NOMO-1 treated with DMSO at 0.1 percent for 48 hours (cell line): ENCODE measurements around the gene ZNF324B.
A peak's percentile ranks its signal among the peaks of the same experiment; 100 is the strongest.
"Not testable (repeated sequence)": the region's sequence is repeated elsewhere in the genome, so short reads cannot be mapped to it uniquely, and the experiment has no call there.

Experiments
- DNase-seq: peaks from one replicate; lab custom pipeline; 2025; ENCODE audit not compliant: unreplicated experiment; lab: John Stamatoyannopoulos, UW

The ZNF324B gene

GRCh38 chr19:58453743-58454142, 2.3 kb downstream of the ZNF324B start:
- DNase-seq: no peak

DNA sequence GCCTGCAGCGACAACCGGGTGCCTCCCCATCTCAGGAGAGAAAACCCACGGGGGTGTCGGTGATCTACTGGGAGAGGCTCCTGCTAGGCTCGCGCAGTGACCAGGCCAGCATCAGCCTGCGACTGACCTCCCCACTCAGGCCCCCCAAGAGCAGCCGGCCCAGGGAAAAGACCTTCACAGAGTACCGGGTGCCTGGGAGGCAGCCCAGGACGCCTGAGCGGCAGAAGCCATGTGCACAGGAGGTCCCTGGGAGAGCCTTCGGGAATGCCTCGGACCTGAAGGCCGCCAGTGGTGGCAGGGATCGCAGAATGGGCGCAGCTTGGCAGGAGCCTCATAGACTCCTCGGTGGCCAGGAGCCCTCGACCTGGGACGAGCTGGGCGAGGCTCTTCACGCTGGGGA, 3.9 kb downstream of the ZNF324B start:
- DNase-seq: no peak

GRCh38 chr19:58456111-58456510, 4.7 kb downstream of the ZNF324B start:
- no peak for DNase-seq

DNA sequence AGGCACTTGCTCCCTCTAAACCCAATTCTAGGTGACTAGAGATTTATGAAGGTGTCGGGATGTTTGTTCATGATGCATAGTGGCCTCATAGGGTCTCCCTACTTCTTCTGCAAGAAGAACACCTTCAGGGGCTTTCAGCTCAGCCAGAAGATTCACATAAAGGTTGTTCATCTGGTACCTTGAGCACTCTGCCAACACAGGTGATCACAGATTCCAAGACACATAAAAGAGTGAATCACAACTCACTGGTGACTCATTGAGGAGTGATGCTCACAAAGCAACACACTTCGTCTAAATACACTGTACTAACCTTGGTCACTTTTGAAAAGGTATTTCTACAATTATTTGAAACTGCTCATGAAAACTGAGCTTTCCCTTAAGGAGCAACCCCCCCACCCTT, 8.6 kb downstream of the ZNF324B start:
- DNase-seq: no peak

GRCh38 chr19:58466089-58466759, 14.8 kb downstream of the ZNF324B start:
- DNase-seq: no peak

- DNase-seq: peak; percentile 95
Measured at GRCh38 chr19:58466760-58467589, 15.6 kb downstream of the ZNF324B start, which contains the start of gene ZNF324. Gene ZNF324 (plus strand): TSS chr19:58467080. CDS start chr19:58469186, 2,106 bp downstream.

DNA sequence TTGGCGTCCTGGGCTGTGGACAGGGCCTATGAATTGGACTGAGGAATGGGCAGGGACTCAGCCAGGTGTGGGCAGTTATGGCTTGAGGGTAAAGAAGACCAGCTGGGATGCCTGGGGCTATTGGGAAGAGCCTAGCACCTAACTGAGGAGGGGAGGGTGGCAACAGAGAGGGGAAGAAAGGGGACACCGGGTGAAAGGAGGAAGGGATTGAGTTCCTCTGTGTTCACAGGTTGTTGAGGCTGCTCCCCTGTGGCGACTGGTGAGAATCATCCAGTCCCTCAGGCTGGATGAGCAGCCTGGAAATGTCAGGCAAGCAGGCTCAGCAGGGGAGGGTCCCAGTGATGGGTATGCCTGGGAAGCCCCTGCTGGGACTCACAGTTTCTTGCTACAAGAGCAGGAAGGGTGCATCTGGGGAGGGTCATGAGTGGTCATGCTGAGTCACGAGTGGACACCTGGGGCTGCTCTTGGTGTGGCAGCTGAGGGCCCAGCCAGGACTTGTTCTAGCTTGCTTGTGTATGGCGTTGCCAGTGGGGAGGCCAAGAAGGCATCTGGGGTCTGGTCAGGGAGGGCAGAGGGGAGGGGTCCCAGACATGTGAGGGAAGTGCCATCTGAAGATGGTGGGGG, 16.9 kb downstream of the ZNF324B start:
- no peak for DNase-seq

GRCh38 chr19:58469241-58470013, 18.0 kb downstream of the ZNF324B start:
- no peak for DNase-seq

GRCh38 chr19:58470837-58471543, 19.6 kb downstream of the ZNF324B start:
- DNase-seq: not testable (repeated sequence)

- DNase-seq: no peak
Measured at GRCh38 chr19:58471736-58472135, 20.3 kb downstream of the ZNF324B start.

DNA sequence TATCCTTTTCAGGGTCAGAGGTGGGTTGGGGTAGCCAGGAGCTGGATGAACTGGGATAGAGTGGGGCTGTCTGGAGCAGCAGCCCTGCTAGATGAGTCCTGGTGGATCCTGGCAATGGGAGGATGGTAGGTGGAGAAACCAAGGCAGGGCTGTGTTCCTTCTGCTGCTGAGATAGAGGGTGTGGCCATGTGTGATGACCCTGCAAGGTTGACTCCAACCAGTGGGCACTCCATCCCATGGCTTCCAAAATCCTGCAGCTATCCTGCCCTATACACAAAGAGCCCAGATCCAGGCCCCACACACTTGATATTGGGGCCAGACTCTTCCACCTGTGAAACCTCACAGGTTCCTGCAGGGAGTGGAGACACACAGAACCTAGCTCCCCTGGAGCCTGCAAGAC, 22.4 kb downstream of the ZNF324B start:
- DNase-seq: no peak

DNA sequence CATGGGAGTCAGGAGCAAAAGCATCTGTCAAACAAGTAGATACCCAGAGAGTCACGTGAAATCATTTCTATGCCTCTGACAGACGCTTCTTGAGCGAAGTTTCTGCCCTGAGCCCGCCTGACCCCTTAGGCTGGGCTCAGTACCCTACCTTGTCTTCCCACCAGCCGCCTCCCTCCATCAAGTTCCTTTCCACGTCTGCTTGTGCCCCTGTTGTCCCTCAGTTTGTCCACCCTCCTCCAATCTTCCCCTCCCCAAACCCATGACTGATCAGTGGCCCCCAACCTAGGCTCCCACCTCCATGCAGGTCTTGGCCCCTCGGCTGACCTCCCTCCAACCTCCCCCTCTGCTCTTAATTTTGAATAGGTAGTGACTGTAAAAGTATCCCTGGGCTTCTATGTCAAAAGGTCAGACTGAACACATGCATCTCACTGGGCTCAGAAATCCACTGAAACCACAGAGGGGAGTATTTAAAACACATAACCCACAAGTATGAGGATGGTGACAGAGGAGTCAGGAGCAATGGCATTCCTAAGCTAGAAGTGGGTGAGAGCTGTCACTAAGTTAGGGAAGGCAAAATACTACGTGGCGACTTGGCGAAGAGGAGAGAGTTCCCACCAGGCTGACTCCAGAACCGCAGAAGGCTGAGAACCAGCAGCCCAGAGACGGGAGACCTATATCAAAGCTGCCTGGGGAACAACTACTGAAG, 23.0 kb downstream of the ZNF324B start:
- no peak for DNase-seq

DNA sequence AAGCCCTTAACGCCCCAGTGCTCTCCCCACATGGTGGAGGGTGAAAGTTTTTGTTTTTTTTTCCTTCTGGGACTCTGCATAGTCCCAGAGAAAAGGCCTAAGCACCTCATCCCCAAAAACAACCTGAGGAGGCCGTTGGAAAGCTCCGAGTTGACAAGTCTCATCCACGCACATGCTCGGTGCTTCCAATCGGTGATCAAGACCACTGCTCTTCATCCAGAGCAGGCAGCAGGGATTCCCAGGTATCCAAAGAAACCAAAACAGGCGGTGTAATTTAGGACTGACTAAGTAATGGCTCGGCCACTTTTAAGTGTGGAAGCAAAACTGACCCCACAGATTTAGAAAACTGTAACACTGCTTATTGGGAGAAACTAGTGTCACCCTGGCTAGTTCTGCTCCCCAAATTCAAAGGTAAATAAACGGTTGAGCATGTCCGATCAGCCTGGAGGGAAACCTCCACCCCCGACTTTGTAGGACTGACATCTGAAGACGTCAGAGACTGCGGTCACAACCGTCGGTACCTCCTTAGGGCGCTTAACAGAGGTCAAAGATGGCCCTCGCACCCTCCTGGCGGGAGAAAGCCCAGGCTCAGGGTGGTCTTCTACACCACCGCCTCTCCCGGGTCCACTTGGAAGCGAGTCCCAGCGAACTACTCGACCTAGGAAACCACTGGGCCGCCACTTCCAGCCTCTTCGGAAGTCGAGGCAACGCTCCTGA, 23.7 kb downstream of the ZNF324B start:
- DNase-seq: no peak

DNA sequence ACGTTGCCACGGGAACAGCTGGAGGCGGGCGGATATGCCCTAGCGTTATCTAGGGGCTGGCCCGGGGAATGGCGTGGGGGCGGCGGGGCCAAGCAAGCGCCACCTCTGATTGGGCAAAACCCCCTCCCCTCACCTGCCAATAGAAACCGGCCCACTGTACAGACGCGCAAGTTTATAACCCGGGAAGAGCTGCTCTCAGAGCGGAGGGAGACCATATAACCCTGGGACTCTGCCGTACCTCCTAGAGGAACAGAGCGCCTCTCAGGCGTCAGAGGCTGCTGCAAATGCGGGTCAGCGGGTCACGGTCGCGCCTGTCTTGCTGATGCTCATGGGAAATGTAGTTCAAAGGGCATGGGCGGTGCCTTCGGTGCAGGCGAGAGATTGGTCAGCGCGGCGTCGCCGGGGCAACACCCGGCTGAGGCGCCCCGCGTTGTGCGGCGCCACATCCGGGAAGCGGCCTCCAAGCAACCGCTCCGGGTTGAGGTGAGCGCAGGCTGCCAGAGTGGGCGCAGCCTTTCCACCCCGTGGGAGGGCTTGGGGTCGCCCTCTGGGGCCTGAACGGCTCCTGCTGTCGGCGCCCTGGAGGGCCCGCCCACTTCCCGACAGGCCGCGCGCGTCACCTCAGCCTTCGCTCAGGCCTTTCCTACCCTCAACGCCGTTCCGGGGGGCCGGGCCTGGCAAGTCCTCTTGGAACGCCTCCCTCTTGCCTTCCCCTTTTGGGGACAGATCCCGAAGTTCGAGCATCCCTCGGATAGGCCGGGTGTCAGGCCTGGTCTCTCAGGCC, 24.5 kb downstream of the ZNF324B start, which contains the start of gene ZNF446:
TSS of gene ZNF446 (plus strand) at position 639 of the 784 bp plus-strand sequence. CDS start 867 bp downstream, outside the sequence.
- DNase-seq: peak; percentile 97

GRCh38 chr19:58476498-58477015, 25.1 kb downstream of the ZNF324B start:
- DNase-seq: no peak

DNA sequence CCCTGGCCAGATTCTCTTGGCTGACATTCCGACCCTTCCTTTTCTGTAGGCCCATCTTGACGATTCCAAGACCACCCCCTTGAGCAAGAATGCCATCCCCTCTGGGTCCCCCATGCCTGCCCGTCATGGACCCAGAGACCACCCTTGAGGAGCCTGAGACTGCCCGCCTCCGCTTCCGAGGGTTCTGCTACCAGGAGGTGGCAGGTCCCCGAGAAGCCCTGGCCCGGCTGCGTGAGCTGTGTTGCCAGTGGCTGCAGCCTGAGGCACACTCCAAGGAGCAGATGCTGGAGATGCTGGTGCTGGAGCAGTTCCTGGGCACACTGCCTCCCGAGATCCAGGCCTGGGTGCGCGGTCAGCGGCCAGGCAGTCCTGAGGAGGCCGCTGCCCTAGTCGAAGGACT, 25.7 kb downstream of the ZNF324B start:
- DNase-seq: no peak

- no peak for DNase-seq
Measured at GRCh38 chr19:58477871-58478270, 26.4 kb downstream of the ZNF324B start.

GRCh38 chr19:58479303-58479702, 27.9 kb downstream of the ZNF324B start:
- no peak for DNase-seq
